ENCODE results near the gene EPN3. TPM values are rescaled to one million over a fixed set of nuclear protein-coding genes. Genes with fewer than 3 reads are reported as not detected.

Gene EPN3
- total RNA-seq, 4 donors from 2014 or later = 19.2 to 95.7 (median 57.4) TPM

- Histone ChIP-seq H3K27ac (no peak overlapping the region), H3K4me1 (no peaks in the 10 kb centered on the region), H3K9me3 (no peaks in the 10 kb centered on the region), H3K27me3 (no peaks in the 10 kb centered on the region), H3K4me3 (no peak overlapping the region), H3K36me3 (no peaks in the 10 kb centered on the region)
- intact Hi-C loops (cut with DNase I; ENCODE audit: low total_unique reads) (no loop called here), in situ Hi-C loops (cut with MboI; ENCODE audit: low pct_ligation_motif_present in 1 of 4, low pct_unique_long_range_greater_than_20kb in 1 of 4, low sequenced_read_pairs in 3 of 4) (no loop called here)
- WGBS, 2 donors (ENCODE audit: low coverage in 1 of 2) = 69% methylated on average over 16 of the region's 16 CpGs; no CpG with 5 or more reads in 1 of the 2 donors
- DNase-seq = no peak
- TF ChIP-seq POLR2AphosphoS5 (IDR thresholded peaks at IDR 0.05) (no peak), POLR2A (IDR thresholded peaks at IDR 0.05) (no peak), EP300 (IDR thresholded peaks at IDR 0.05; ENCODE audit: low read depth) (no peak), CTCF (IDR thresholded peaks at IDR 0.05) (no peak)
These were observed 45.6 kb downstream of the EPN3 start for GRCh38 chr17:50578173-50578572.

GRCh38 chr17:50579399-50579798 is 46.9 kb downstream of the EPN3 start:
- no peak overlapping the region for H3K27ac ChIP-seq
- H3K27me3 ChIP-seq = no peaks in the 10 kb centered on the region
- in situ Hi-C loops (cut with MboI; ENCODE audit: low pct_ligation_motif_present in 1 of 4, low pct_unique_long_range_greater_than_20kb in 1 of 4, low sequenced_read_pairs in 3 of 4) (no loop called here), intact Hi-C loops (cut with DNase I; ENCODE audit: low total_unique reads) (no loop called here)
- H3K4me3 ChIP-seq = no peak overlapping the region
- no peaks in the 10 kb centered on the region for H3K36me3 ChIP-seq
- WGBS, 2 donors (ENCODE audit: low coverage in 1 of 2) = 92% methylated on average over 7 of the region's 7 CpGs; no CpG with 5 or more reads in 1 of the 2 donors
- no peaks in the 10 kb centered on the region for H3K9me3 ChIP-seq
- DNase-seq = no peak
- TF ChIP-seq CTCF (IDR thresholded peaks at IDR 0.05) (no peak), EP300 (IDR thresholded peaks at IDR 0.05; ENCODE audit: low read depth) (no peak), POLR2AphosphoS5 (IDR thresholded peaks at IDR 0.05) (no peak), POLR2A (IDR thresholded peaks at IDR 0.05) (no peak)
- no peaks in the 10 kb centered on the region for H3K4me1 ChIP-seq

- Histone ChIP-seq H3K27ac (no peak overlapping the region), H3K27me3 (no peaks in the 10 kb centered on the region), H3K36me3 (no peaks in the 10 kb centered on the region), H3K4me3 (no peak overlapping the region), H3K9me3 (no peaks in the 10 kb centered on the region), H3K4me1 (no peaks in the 10 kb centered on the region)
- WGBS, 2 donors (ENCODE audit: low coverage in 1 of 2) = 90% methylated on average over 9 of the region's 9 CpGs; no CpG with 5 or more reads in 1 of the 2 donors
- no peak for TF ChIP-seq POLR2A (IDR thresholded peaks at IDR 0.05)
- no peak for TF ChIP-seq CTCF (IDR thresholded peaks at IDR 0.05)
- TF ChIP-seq POLR2AphosphoS5 (IDR thresholded peaks at IDR 0.05) = no peak
- no peak for TF ChIP-seq EP300 (IDR thresholded peaks at IDR 0.05; ENCODE audit: low read depth)
- DNase-seq = no peak
- intact Hi-C loops (cut with DNase I; ENCODE audit: low total_unique reads) (no loop called here), in situ Hi-C loops (cut with MboI; ENCODE audit: low pct_ligation_motif_present in 1 of 4, low pct_unique_long_range_greater_than_20kb in 1 of 4, low sequenced_read_pairs in 3 of 4) (no loop called here)
These were observed 48.1 kb downstream of the EPN3 start for GRCh38 chr17:50580646-50581045.

- TF ChIP-seq EP300 (IDR thresholded peaks at IDR 0.05; ENCODE audit: low read depth) (no peak), POLR2A (IDR thresholded peaks at IDR 0.05) (no peak), CTCF (IDR thresholded peaks at IDR 0.05) (no peak), POLR2AphosphoS5 (IDR thresholded peaks at IDR 0.05) (no peak)
- in situ Hi-C loops (cut with MboI; ENCODE audit: low pct_ligation_motif_present in 1 of 4, low pct_unique_long_range_greater_than_20kb in 1 of 4, low sequenced_read_pairs in 3 of 4) = no loop called here
- H3K27ac ChIP-seq = no peak overlapping the region
- no peak overlapping the region for H3K4me3 ChIP-seq
- no peaks in the 10 kb centered on the region for H3K9me3 ChIP-seq
- no peak for DNase-seq
- intact Hi-C loops (cut with DNase I; ENCODE audit: low total_unique reads) = no loop called here
- H3K27me3 ChIP-seq = no peaks in the 10 kb centered on the region
- WGBS, 2 donors (ENCODE audit: low coverage in 1 of 2) = 89 to 96% methylated on average over 4 to 12 of the region's 12 CpGs
- no peaks in the 10 kb centered on the region for H3K36me3 ChIP-seq
- no peaks in the 10 kb centered on the region for H3K4me1 ChIP-seq
These were observed 48.8 kb downstream of the EPN3 start for GRCh38 chr17:50581316-50581715.
